ENCODE measurements around the gene SDK2.

- no peak for TF ChIP-seq CTCF (IDR thresholded peaks at IDR 0.05)
- no peak for TF ChIP-seq POLR2A (IDR thresholded peaks at IDR 0.05)
Measured at GRCh38 chr17:73357318-73357717, 286.9 kb downstream of the SDK2 start.

Data from ovary (tissue), 3 donors.